HG02763 (cell line): ENCODE measurements around the gene FGD4.
A peak's percentile ranks its signal among the peaks of the same experiment; 100 is the strongest.

Experiments used
- ATAC-seq: cut with Tn5 transposase; IDR thresholded peaks from one replicate; pipeline ENCODE4 v1.9.1; 2021; ENCODE audit warnings: mild to moderate bottlenecking, moderate library complexity; ENCODE audit not compliant: unreplicated experiment

Gene FGD4

DNA sequence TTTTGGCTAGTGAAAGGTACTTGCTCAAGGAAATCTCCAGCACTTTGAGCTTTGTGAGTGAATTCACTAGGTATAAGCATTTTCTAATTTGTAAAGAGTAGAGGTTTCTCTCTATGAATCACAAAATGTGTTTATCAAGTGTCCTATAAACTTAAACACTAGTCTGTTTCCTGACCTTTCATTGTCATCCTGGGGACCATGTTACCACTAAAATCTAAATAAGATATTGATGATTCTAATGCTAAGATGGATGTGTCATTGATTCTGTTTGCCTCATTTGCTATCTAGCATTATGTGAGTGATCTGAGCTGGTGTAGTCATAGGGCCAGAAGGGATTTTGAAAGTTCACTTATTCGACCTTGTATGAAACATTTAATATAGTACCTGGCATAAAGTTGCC, 199.3 kb downstream of the FGD4 start:
- no peak for ATAC-seq

DNA sequence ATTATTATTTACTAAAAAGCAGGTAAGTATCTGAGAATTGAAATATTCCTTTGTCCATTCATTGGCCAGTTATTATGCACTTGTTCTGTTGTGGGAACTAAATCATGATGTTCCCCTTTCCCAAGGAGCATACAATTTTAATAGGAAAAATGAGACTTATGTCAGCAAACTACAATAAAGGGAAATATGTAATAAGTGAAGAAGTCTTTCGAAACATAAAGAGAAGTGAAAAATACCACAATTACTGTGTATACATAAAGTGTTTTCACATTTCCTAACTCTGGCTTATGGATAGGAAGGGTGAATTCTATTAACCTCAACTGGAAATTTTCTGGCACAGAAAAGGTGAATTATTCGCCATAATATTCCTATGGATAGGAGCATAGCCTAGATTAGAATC, 201.3 kb downstream of the FGD4 start:
- no peak for ATAC-seq

DNA sequence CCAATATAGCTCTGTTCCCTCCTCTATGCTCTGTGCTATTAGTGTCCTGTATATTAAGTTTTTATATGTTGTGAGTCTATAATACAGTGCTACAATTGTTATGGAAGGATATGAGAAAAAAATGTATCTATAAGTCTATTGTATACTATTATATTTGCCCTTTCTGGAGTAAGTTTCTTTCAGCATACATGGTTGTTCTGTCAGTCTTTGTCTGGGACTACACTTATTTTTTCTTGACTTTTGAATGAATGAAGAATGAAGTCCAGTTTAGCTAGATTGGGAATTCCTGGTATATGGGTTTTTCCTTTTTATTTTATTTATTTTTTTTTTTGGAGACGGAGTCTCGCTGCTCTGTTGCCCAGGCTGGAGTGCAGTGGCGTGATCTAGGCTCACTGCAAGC, 203.7 kb downstream of the FGD4 start:
- no peak for ATAC-seq

DNA sequence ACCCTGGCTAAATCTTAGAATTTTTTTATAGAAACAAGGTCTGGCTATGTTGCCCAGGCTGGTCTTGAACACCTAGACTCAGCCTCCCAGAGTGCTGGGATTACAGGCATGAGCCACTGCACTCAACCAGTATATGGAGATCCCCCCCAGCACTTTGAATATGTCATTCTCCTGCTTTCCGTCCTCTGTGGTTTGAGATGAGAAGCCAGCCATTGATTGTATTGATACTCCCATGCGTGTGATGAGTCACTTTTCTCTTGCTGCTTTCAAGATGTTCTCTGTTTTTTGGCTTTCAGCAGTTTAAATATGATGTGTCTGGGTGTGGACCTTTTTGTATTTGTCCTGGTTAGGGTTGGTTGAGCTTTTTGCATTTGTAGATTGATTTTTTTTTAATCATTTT, 204.5 kb downstream of the FGD4 start:
- peak; percentile 75 for ATAC-seq

DNA sequence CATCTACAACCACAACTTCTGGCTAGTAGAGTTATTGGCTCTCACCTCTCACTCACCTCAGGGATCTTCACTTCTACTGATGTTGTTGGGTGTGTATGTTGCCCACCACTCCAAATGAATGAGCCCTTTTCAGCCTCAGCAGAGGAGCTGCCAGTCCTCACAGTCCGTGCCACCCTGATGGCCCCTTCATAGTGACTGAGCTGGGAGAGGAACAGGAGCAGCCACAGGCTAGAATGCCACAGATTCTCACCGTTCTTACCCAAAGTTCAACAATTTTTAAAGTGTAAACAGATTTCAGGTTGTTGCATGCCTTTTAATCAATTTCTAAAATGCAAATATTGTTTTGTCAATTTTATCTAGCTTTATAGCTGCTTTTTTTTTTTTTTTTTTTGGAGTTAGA, 205.2 kb downstream of the FGD4 start:
- no peak for ATAC-seq

DNA sequence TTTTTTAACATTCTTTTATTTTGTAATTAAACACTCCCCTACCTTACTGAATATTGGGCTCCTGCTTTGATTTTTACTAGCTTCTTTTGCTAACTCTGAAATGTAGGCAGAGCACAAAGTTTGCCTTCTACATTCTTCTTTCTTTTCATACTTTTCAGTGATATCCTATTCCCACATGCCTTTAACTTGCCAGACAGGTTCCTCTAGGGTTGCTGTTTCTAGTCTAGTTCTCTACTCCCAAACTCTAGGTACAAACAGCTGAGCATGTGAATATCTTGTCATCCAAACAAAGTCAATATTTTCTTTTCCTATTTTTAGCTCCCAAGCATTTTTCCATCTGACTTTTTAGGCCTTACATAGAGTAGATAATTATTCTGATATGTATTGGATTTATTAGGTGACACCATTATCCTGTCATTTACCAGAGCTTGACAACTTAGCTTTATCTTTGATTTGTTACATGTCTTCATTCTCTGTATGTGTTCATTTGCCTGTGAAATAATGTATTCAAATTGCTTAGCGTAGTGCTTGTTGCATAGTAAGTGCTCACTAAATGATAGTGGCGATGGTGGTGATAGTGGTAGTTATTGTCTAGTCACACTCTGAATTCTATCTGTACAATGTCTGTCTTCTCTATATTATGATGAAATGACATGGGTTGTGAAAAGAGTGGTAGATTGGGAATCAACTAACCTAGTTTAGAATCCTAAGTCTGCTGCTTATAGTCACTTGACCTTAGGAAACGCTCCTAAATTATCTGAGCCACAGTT, 206.2 kb downstream of the FGD4 start:
- ATAC-seq: no peak

DNA sequence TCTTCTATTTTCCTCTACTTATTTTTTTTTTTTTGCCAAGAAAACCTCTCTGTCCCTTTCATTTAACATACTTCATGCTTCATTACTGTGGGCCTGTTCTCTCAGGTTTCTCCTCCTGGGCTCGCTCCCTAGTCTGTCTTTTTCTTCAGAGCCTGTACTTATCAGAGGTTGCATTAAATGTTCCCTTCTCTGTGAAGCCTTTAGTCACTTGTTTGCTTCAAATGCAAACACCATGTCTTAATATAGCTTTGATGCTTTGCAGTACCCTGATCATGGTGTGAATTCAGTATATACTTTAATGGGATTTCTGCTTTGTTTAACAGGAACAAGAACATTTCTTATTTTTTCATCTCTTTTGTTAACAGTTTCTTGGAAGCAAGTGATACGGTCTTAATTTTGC, 207.1 kb downstream of the FGD4 start:
- no peak for ATAC-seq

DNA sequence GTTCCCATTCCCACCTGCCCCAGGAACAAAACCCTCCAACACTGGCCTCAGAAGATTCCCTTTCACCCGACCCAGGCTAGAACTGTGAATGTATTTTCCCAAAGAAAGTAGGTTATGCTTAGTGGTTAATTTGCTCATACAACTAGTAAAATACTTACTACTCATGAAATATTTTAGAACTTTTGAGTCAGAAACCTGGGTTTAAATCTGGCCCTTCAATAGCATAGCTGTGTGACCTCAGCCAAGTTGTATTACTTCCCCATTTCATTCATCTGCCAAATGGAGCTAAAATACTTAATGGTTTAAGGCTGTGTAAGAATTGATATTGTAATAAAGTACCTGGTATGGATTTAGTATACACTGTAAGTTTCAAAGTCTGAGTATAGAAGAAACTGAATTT, 210.6 kb downstream of the FGD4 start:
- no peak for ATAC-seq

DNA sequence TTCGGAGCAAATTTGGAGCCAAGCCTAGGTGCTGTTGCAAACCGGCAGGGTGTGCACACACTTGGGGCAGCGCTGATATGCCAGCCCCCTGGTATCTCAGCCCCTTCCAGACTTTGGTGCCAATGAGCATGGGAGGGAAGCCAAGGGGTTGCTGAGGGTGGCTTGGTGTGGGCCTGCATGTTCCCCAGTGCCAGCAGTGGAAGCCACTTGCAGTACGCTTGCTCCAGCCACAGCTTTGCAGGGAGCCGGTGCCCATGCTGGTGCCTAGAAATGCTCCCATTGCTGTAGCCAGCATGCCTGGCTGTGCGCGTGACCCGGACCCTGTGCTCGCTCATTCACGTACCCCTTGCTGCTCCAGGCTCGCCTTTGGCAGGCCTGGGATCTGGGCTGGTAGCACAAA, 212.6 kb downstream of the FGD4 start:
- ATAC-seq: no peak

DNA sequence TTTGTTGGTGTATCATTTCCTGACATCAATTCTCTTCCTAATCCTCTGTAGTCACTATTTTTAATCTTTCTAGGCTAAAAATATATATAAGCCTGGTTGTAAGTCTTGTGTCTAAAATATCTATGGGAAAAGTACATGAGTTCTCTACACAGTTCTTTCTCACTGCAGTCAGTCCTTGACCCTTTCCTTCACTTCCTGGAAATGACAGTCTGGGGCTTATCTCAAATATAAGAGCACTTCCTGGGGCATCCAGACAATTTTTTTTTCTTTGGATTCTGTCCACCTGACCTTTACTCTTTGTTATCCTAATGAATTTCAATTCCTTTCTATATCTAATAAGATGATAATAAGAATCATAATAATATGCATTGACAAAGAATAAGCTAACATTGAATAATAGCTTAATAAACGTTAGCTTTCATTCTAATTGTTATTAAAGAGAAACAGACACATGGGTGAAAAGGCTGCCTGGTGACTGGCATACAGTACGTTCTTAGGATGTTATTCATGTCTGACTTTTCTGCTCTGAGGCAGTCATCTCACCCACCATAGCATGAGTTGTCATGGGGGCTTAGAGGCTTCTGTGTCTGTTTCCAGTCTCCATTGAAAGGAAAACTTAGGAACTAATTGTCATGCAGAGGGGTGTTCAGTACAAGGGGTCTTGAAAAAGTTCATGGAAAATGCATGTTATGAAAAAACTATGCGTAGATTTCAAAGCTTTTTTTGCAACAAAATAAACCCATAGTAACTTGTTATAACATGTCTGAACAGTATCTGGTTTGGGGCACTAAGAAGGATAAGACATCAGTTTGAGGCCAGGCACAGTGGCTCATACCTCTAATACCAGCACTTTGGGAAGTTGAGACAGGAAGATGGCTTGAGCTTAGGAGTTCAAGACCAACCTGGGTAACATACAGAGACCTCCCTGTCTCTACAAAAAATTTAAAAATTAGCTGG, 213.6 kb downstream of the FGD4 start:
- no peak for ATAC-seq

DNA sequence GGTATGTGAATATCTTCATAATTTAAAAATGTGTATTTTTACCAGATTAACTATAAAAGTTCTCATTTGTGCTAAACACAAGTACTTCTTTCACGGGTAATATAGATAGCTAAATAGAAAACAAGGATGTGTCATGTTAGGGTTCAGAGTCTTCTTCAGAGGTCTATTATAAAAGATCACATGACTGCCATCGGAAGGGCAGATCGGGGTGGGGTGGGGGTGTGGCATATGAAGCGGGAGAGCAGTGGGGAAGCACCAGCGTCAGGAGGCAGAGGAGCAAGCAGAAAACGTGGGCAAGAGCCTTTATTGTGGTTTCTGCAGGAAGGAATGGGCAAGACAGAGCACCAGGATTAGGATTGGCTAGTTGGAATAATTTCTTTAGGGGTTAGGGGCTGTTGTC, 216.1 kb downstream of the FGD4 start:
- ATAC-seq: no peak

DNA sequence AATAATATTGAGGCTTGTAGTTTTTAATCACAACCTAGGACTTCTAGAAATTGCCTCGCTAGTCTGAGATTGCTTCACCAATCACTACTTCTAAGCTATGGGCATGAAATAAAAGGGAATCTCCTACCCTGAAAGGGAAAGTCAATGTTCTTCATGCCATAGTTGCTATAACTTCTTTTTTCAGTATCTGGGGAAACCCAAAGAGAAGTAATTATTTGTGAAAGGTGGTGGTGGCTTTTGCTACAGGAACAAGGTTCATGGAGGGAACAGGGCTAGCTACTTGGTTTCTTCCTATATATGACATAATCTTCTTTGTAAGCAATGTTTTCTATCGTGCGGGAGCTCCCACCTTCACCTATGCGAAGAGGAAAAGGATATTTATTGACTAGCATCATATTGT, 218.2 kb downstream of the FGD4 start:
- ATAC-seq: no peak

DNA sequence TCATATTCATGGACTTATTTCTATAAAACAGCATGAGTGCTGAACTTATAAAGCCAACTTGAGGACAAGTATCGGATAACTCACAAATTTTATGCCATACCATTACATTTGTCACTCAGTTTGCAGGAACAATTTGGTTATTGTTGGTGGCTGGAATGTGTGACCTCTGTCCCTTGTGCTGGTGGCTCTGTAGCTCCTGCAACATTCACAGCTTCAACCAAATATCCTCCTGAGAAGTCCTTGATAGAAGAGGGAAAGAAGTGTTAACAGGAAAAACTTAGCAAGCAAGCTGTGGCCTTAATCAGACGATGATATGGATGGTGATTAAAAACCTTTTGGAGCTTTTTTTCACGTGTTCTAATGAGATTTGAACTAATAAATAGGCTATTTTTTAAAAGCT, 218.8 kb downstream of the FGD4 start:
- no peak for ATAC-seq

DNA sequence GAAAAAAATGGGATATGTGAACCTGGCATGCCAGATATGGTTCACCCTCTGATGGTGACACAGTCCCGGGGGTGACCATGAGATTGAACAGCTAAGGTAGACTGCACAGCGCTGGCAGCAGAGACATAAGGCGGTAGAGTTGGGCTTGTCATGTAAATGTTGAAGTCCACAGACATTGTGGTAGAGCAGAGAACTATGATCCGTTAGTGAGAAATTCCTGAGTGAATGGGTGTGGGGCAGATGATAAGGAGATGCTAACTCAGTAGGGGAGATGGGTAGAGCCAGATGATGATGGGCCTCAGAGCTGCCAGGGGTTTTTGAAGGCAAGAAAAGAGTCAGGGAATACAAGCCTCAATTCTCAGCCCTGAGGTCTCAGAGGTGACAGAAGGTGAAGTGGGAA, 228.6 kb downstream of the FGD4 start:
- ATAC-seq: no peak

DNA sequence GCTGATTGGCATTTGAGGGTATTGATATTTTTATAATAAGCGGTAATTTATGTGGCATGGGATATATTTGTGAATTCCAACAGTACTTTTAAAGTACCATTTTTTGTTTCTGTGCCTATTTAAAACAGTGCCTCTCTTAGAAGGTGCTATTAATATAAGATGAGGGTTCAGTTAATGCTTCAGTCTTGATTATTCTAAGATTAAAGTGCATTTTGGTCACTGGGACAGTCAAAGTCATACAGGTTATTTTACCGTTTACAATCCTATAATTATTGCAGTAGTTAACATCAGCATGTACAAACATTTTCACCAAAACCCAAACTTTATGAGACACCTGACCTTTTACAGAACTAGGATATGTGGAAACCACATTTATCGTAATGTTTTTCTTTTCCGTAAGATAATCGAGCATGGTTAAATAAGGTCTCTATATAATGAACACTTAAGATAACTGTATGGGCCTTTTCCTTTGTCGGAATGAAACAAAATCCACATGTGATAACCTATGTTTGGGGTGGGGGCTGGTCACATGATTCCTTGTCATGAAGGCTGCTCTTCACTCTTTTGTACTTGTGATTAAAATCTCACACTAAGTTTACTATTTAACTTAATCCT, 242.0 kb downstream of the FGD4 start:
- no peak for ATAC-seq

DNA sequence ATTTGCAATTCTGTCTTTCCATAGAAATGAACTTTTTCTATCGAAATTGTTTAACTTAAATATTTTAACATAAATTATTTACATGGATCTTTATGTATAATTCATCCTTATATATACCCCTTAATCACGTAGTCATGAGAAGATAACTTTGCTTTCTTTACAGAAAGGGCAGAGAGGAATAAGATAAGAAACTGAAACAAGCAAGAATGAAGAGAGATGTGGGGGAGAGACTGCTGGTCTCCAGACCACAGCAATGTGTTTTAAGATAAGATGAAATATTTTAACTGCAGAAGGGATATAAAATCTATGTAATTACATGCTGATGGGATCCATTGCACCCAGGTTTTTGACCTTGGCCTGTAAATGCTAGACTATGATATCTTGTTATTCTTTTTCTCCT, 245.1 kb downstream of the FGD4 start:
- ATAC-seq: no peak

DNA sequence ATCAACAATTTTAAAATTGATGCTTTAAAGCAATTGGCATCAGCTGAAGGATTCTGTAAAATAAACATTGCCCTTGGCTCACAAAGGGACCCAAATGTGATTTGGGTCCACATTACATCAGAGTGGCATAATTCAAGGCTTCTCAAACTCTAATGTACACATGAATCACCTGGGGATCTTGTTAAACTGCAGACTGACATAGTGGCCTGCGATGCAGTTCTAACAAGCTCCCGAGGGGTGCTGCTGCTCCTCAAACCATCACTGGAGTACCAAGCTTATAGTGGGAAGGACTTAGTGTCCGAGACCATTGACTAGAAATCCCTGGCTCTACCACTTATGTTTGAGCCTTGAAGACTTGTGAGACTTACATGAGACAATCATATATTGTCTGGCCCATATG, 247.9 kb downstream of the FGD4 start:
- no peak for ATAC-seq

DNA sequence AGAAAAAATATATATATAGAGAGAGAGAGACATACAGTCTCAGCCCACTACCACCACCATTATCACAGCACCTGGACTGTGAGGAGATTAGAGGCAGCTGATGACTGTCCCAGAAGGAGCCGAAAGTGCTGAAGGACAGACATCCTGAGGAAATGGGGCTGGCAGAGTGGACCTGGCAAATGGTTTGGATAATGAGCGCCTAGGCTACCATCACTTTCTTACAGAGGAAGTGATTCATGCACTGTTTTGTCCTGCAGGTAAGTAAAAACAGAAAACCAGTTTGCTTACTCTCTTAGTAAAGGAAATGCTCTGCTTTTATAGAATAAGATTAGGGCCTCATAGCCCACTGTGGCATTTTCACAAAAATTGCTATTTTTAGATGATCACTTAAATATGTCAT, 251.2 kb downstream of the FGD4 start:
- no peak for ATAC-seq

DNA sequence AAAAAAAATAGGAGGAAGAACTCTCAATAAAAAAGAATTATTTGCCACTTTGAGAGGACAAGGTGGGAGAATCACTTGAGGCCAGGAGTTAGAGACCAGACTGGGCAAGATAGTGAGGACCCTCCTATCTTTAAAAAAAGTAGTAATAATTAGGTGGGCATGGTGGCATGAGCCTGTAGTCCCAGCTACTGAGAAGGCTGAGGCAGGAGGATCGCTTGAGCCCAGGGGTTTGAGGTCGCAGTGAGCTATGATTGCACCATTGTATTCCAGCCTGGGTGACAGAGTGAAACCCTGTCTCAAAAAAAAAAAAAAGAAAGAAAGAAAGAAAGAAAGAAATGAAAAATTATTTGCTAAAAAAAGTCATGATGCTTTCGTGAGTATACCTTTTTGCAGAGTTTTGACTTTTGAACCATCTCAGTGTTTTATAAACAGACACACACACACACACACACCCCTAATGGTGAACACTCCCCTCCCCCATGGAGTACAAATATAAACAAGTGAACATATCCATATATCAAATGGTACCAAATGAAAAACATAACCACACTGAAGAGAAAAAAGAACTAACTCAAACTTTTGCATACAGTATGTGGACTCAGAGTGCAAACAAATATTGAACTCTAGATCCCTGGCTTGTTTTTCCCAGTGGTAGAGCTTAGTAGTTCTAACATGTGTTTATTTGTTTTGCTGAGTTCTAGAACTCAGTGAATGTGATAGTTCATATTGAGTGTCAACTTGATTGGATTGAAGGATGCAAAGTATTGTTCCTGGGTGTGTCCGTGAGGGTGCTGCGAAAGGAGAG, 252.0 kb downstream of the FGD4 start:
- no peak for ATAC-seq

DNA sequence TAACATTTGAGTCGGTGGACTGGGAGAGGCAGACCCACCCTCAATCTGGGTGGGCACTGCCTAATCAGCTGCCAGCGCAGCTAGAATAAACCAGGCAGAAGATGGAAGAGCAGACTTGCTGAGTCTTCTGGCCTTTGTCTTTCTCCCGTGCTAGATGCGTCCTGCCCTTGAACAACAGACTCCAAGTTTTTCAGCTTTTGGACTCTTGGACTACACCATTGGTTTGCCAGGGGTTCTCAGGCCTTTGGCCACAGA, 252.5 kb downstream of the FGD4 start:
- ATAC-seq: no peak

DNA sequence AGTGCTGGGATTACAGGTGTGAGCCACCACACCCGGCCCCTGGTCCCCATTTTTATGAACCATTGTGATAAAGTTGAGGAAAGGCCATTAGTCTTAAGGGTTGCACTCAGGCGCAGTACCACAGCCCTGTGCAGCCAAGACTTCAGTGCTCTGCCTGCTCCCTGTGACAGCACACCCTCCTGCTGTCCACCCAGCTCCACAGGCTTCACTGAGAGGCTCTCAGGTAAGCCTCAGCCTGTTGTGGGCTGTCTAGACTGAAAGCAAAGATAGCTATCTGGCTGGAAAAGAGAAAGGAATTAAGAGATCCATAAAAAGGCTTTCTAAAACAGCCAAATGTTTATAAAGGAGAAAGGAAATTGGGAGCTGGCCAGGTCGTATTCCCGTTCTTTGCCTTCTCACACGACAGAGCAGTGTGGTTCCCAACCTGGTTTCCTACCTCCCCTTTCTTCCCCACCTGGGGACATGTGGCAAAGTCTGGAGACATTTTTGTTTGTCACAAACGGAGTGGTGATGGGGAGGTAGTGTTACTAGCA, 260.6 kb downstream of the FGD4 start:
- no peak for ATAC-seq
